HPDE6-E6E7 (cell line): ENCODE results near the gene CLNK.
"Not testable (repeated sequence)": the region's sequence is repeated elsewhere in the genome, so short reads cannot be mapped to it uniquely, and the experiment has no call there.

ENCODE experiments used
- DNase-seq: peaks from one replicate; pipeline ENCODE4 v3.0.0; 2011; ENCODE audit warnings: missing footprints; ENCODE audit errors: extremely low spot score

Gene CLNK

DNA sequence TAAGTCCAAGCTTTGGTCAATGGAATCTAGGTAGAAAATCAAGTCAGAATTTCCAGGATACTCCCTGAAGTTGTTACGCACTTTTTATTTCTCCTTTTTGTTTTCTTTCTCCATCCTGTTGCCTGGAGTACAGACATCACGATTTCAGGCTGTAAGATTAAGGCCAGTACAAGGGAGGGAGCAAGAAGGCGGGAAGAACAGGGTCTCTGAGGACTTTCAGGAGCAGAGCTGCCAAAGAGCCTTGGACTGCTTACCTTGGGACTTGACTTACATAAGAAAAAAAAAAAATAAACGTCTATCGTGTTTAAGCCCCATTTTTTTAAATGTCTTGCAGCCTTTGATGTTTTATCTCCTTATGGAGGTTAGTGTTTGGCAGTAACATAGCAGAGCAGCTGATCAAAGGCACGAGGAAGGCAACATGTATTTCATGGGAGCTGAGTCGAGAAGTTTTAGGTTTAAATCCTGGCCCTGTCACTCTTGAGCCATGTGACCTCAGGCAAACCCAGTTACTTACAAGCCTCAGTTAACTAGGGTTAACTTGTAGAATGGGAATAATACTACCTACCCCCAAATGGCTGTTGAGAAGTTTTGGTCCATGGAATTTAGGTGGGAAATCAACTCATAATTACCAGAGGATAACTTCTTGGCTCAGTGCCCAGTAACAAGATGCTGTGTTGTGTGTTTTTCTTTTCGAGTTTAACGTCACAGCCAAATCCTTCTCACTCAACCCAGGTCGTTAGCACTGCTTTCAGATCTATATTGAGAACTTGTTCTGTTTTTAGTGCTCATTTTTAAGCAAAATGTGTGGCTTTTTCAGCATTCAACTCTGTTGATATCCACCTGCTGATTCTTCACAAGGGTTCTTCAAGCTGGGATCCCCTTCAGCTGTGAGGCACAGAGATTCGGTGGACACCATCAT, 106.8 kb downstream of the CLNK start:
- no peak for DNase-seq

DNA sequence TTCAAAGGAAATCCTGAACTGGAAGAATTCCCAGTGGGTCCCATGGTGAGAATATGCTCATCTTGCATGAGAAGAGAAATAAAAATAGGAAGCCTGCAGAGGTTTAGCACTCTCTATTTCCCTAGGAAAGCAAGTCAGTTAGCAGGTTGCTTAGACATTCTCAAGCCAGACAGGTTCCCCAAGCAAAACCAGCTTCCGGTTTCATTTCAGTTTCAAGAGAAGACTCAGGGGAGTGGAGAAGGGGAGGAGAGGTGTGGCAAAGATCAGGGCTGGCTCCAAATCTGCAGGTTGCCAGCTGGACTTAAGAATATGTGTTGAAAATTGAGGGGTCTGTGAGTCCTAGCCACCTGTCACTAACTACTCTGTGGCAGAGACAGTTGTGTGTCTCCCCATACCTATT, 107.5 kb downstream of the CLNK start:
- no peak for DNase-seq

DNA sequence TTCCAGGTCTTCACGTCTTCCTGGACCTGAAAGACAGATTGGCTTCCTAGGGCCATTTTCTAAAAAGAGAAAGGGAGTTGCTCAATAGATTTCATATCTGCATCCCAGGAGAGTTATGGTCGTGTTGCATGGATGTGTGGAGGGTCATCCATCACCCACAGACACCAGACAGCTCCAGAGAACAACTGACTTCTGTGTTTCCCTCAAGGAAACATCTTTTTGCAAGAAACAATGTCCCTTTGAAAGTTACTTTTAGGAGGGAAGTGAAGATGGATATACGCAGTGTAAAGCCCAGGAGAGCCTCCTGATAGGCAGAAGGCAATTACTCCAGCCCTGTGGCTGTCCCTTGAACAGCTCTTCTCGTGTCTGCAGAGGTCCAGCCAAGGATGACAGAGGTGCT, 108.3 kb downstream of the CLNK start:
- DNase-seq, result no peak

DNA sequence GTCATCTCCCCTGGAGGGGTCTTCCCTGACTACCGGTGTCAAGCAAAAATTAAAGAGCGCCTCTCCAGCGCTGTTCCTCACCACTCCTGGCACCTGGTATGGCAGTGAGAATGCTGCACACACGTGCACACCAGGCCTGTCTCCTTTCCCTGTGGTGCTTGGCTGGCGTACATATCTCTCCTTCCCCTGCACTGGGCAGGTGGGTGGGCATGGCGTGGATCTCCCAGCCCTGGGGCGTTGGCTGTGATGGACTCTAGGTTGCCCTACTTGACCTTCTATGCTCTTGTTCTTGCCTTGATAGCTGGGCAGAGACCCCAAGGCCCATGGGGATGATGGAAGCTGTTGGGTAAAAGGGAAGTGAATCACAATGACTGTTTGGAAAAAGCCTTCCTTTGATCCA, 109.2 kb downstream of the CLNK start:
- no peak for DNase-seq

DNA sequence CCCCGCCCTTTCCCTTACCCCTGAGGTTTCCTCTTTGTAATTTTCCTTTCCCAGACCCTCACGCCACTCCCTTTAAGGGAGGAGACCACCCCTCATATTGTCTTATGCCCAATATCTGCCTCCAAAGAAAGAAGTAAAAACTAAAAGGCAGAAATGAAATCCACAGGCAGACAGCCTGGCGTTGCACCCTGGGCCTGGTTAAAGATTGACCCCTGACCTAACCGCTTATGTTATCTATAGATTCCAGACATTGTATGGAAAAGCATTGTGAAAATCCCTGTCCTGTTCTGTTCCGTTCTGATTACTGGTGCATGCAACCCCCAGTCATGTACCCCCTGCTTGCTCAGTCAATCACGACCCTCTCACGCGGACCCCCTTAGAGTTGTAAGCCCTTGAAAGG, 110.0 kb downstream of the CLNK start:
- DNase-seq, result not testable (repeated sequence)

DNA sequence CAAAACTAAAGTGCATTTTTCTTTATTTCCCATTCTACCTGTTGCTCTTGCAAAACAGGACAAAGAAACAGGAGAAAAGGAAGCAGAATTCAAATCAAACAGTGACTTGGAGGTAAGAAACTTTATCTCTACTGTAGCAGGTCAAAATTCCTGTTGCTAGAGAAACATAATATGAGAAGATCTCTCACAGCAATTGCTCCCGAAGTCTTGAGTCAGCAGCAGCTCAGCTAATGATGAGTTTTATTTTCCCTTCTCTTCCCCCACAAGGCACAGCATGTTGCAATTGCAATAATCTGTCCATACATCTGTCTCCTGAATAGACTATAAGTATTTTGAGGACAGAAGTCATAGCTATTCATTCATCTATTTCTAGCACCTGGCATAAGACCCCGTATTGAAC, 112.7 kb downstream of the CLNK start:
- no peak for DNase-seq

DNA sequence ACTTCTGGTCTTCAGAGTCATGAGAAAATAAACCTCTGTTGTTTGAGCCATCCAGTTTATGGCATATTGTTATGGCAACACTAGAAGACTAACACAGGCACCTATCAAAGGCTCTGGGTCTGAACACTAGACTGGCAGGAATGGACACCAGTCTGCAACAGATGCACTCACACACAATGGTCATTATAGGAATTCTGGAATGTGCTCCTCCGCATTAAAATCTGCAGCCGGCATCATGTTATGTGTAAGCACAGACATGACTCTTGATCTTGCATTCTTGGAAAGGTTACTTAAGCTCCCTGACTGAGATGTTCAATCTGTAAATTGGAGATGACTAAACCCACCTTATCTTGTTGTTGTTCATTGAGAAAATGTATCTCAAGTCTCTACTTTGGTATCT, 115.1 kb downstream of the CLNK start:
- no peak for DNase-seq

DNA sequence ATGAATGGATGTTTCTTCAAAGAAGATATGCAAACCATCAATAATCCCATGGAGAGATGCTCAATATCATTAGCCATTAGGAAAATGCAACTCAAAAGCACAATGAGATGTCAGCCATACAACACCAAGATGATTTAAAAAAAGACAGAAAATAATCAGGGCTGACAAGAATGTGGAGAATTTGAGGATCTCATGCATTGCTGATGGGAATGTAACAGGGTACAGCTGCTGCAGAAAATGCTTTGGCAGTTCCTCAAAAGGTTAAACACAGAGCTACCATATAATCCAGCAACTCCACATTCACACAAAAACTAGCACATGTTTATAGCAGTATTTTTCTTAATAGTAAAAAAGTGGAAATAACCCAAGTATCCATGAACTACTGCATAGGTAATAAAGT, 116.8 kb downstream of the CLNK start:
- DNase-seq, result no peak

DNA sequence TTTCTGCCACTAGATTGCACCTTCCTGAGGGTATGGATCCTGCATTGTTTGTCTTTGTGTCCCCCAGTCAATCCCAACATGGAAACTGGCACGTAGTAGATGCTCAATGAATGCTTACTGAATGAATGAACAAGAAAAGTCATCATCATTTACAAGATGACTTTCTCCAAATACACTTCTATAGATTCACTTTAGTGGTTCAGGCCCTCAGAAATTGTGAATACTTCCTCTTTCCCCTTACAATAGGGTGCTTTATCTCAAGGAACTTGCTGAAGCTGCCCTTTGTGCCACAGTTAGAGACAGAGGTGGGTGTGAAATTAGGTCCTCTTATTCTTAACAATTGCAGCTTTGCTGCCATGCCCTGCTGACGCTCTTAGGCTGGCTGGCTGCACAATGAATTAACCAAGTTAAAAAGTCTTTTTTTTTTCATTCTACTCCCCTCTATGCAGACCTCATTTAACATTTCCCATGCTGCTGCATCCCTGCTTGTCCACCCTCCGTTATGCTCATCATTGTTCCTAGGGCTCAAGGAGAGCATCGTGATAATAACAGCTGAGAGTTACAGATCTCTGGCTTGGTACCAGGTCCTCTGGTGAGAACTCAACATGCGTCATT, 119.3 kb downstream of the CLNK start:
- DNase-seq, result no peak

DNA sequence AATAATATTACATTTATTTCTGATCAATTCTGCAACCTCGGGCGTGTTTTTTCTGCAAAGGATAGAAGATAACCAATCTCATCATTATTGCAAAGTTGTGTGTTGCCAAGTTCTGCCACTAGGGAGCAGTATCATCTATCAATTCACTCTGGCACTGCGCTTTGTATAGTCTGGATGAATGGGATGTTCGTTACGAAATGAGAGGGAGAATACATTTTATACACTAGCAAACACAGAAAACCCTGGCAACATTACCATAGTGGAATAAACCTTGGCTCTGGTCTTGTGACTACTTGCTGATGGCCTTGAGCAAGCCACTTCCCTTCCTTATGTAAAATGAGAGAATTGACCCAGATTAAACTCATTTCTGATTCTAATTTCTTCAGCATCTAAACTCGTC, 129.9 kb downstream of the CLNK start:
- DNase-seq, result peak; percentile 41

DNA sequence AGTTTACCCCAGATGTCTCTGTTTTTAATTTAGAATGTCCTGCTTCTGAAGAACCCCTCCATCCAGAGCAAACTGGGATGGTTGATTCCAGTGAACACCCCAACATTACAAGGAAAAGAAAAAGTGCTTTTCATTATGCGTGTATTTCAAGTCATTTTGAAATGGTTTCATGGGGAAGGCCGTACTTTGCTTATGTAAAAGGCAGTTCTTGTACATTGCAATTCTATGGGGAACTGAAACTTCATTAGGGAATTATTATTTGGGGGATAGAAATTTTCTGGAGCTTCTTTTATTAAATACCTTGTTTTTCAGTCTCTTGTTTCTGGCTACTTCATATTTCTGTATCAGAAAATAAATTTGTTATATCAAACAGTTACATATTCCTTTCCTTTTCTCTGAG, 130.4 kb downstream of the CLNK start:
- DNase-seq, result no peak

DNA sequence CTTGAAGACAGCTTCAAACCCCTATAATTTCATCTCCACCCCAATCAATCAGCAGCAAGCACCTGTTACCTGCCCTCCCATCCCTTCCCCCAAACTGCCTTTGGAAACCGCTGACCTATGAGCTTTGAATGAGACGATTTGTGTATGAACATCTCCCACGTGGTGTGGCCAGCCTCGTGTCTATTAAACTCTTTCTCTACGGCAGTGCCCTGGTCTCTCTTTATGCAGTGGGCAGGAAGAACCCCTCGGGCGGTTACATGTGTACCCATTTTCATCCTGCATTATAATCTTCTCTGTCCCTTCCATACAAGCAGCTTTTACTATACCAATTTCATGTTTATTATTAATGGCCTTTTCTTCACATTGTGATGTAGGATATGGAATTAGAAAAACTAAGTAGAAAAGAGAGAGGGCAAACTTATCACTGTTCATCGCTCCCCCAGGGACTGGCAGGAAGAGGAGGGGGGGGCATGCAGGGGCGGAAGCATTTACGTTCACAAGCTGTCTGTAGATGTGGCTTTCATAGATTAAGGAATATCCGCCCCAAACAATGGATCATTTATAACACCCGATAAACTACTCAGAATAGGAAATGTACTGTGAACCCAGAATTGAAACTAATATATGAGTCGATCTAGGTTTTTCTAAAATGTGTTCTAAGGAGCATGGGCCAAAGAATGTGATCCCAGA, 131.8 kb downstream of the CLNK start:
- DNase-seq, result no peak

DNA sequence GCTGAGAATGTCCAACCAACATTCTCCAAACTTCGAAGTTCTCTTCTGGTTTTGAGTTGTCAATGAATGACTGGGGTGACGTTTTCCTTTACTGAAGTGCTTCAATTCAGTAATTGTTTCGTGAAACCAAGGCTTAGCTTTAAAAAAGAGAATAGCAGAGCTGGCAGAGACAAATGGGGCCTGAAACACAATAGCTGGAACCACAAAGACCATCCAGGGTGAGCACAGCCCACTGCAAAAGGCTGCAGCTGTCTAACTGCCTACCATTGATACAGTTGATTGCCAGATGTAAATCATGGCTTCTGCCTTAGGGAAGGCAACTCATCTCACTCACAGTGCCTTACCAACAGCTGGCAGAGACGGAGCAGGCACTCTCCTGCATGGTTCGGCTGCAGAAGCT, 148.7 kb downstream of the CLNK start:
- DNase-seq, result no peak

DNA sequence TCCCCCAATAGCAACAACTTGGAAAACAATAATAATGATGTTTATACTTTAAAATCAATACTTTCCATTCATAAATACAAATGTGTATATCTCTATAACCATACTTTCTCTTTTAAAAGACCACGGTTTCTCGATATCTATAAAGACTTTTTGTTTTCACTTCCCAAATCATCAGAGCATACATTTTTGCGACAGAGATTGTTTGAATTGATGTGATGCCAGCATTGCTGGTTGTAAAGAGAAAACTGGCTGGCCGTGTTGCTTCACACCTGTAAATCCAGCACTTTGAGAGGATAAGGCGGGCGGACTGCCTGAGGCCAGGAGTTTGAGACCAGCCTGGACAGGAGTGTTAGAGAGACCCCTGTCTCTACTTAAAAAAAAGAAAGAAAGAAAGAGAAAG, 149.7 kb downstream of the CLNK start:
- DNase-seq, result no peak

DNA sequence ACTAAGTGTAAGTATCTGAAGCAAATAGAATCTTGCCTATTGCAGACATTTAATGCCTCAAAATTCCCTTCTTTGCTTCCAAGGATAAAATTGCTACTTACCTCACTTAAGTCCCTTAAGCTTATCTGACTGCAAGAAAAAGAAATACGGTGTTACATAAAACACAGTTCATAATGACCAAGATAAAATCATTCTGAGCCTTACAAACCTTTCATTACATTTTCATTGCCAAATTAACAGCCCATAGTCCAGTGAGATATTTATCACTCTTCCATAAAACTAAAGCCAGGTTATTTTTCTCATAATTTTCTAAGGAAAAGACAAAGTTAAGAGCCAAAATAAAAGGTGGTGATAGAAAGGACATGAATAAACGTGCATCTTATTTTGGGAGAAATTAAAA, 152.4 kb downstream of the CLNK start:
- DNase-seq, result no peak

DNA sequence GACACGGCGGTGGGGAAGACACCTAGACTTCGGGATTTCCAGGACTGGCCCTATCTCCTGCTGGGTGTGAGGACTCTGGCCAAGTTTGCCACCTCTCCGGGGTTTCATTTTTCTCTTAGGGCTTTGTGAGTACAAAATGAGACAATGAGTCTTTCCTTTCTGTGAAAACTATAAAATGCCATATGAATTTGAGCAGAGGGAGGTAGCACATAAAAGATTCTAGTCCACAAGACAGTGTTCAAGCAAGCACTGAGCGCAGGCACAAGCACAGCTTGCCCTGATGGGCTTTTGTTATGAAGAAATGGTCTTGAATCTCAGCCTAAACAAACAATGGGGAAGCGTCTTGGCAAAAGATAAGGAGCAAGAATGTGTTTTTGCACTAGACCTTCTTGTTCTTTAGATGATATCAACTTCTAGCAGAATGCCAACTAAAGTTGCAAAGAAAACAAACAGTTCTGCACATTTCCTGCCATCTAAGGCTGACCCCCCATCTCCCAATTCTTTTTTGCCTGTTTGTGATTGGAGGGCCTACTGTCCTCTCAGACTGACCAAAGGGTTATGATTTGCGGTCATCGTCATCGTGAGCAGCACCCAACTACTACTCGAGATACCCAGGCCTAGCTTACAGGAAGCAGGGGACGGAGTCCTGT, 154.3 kb downstream of the CLNK start:
- no peak for DNase-seq

DNA sequence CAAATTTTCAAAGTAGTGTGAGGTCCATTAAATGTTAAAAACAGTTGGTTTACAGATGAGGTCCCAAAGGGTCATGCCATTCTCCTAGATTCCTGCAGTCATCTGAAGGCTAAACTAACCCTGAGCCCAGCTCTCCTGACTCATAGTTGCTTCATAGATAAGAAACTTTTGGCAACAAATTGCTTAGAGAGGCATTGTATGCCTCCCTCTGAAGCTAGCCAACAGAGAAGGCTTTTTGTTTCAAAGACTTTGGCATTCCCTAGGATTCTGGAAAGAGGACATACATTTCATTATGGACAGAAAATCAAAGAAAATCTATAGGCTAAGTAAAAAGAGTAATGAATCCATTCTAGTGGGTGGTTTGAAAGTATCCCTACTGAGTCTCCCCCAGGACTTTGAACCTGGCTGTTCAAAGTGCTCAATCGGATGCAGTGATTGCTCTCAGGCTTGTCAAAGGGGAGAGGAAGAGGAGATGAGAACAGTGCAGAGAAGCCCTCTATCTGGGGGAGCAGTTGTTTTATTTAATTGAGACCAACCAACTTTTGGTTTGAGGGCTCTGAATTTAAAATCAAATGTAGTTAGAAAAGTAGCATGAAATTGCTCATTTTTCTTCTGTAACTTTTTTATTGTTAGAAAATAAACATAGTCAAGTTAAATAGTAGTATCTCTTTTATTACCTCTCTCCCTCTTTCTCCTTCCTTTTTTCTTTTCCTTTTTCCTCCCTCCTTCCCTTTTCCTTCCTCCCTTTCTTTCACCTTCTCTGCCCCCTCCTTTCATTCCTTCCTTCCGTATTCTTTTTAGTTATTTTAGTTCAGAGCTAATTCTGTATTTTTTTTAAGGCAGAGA, 155.1 kb downstream of the CLNK start:
- DNase-seq, result no peak

DNA sequence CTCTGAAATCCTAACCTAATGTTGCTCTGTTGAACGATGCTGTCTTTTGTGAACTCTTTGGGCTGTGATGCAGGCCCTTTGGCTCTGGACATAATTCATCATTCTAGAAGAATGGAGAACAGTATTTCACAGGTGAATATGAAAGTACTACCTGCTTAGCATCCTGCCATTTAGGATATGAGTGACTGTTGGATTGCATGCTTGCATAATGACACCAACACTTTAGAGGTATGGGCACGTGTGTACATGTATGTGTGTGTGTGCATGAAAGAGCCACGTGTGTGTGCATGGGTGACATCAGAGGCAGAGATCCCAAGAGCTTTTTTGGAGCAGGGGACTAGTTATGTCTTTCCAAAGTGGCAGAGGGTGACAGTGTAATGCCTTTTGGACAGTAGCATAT, 157.1 kb downstream of the CLNK start:
- no peak for DNase-seq

DNA sequence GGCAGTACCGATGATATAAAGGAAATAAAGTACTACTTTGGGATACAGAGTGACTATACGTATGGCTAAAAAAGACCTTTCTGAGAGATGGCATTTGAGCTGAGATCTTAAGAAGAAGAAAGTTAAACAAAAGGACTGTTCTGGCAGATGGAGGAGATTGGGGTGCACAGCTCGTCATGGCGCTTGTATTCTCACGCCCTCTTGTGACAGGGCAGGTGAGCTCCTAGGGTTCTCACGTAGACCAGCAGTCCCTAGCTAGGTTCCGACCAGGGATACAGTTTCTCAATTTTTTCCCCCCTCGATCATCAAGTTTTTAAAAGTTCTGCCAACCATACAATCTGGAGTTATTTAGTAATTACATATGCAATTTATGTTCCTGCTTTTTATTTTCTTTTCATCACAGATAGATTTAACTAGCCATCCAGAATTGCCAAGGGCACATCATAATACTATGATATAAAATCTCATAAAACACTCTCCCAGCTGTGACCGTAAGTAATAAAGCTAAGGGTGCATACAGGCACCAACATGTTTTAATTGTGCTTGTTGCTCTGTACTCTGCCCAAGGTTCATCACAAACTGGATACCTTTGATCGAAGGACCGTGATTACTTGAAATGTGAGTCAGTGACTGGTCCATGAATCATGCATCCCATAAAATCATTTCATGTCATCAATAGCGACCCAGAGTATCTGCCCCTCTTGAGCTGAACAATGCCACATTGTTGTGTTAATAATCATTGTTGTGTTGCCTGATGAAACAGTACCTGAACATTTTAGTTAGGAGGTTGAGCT, 157.9 kb downstream of the CLNK start:
- DNase-seq, result peak; percentile 37

DNA sequence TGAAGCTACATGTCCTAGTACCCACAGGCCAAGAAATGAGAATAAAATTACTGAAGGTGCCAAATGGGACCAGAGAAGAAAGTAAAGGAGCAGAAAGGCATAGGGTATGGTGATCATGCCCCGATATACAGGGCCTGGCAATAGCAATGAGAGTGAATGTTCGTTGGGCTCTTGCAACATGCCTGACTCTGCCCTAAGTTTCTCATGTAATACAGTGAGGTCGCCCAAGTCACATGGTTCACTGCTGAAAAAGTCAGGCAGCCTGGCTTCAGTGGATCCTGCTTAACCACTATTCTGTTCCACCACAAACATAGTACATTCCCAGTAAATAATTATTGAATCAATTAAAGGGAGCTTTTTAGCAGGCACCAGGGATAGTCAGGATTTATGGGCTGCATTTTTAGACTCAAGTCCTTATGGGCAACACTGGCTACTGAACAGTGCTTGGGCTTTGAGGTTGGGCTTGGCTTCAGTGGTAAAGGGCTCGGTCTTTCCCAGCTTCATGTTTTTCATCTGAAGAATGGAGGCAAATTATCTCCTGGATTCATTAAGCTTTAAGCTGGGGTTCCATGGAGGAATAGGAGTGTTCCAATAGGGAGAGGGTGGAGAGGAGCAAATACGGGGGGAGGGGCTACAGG, 160.3 kb downstream of the CLNK start:
- DNase-seq, result no peak
